Measurements from ENCODE around the gene UCK2. TPM values are rescaled to one million over a fixed set of nuclear protein-coding genes. Genes with fewer than 3 reads are reported as not detected.

UCK2 gene
- total and polyA plus RNA-seq, 10 of the 15 experiments (the other 5 are each of a cell fraction or from before 2014, with no cell fraction given): 55.3 to 106 (median 84.9) TPM

GRCh38 chr1:165887877-165888551 is 60.6 kb downstream of the UCK2 start:
- no peak overlapping the region for H3K4me2 ChIP-seq (ENCODE audit: control insufficient read depth, insufficient read depth)
- no peak overlapping the region for H3K9ac ChIP-seq (ENCODE audit: control insufficient read depth, insufficient read depth, low read length)
- in situ Hi-C loops (cut with MboI) (loop anchor here (5.0 kb wide), 1 partner anchor 121 kb away; the partner anchor contains the start of gene TMCO1), intact Hi-C loops (cut with micrococcal nuclease; ENCODE audit: unreplicated experiment) (no loop called here)
- peaks cover 14 to 20% of the 10 kb centered on the region in 2 experiments for H3K36me3 ChIP-seq (ENCODE audit: control insufficient read depth in 2 of 2, insufficient read depth in 2 of 2, low read length in 1 of 2)
- H3K4me1 ChIP-seq (ENCODE audit: control insufficient read depth, insufficient read depth, low read length): peaks cover 39% of the 10 kb centered on the region
- ATAC-seq: no peak
- H3K79me2 ChIP-seq (ENCODE audit: control insufficient read depth, insufficient read depth, low read length): peaks cover 65% of the 10 kb centered on the region
- H4K20me1 ChIP-seq (ENCODE audit: control insufficient read depth, insufficient read depth): no peaks in the 10 kb centered on the region
- no peak overlapping the region for H3K4me3 ChIP-seq
- ChIA-PET RAD21 (ENCODE audit: unreplicated experiment) (no interaction called here), CTCF (interaction anchor here (1.1 to 1.3 kb wide), 2 partner anchors 15 to 149 kb away, joined by 4 read pairs; no protein-coding TSS in a partner anchor), POLR2A (no interaction called here), SMC1A (ENCODE audit: uncharacterized antibody, unreplicated experiment) (interaction anchor here (0.5 to 0.8 kb wide), 3 partner anchors 43 to 203 kb away, joined by 3 to 4 read pairs (median 3); no protein-coding TSS in a partner anchor)
- H3K27me3 ChIP-seq (replicated peaks in 1 of 2; ENCODE audit: control insufficient read depth in 2 of 2, insufficient read depth in 2 of 2, low read length in 1 of 2): no peaks in the 10 kb centered on the region
- no peaks in the 10 kb centered on the region for H3K9me3 ChIP-seq (replicated peaks; ENCODE audit: control insufficient read depth, insufficient read depth, low read length)
- no TSS peak for BruUV-seq (replicated peaks)
- no peak for TF ChIP-seq CEBPB (IDR thresholded peaks at IDR 0.05; ENCODE audit: borderline replicate concordance in 1 of 2, low read depth in 2 of 2, low read length in 2 of 2)
- TF ChIP-seq ZNF274 (IDR thresholded peaks at IDR 0.05; ENCODE audit: insufficient read depth, insufficient read length): no peak
- no peak for TF ChIP-seq CBX5 (IDR thresholded peaks at IDR 0.05; ENCODE audit: low read depth)
- FAIRE-seq: no peak
- DNase-seq (ENCODE audit: low read depth, low spot score): no peak
- H2AFZ ChIP-seq (ENCODE audit: control insufficient read depth, low read depth, low read length): no peak overlapping the region
- 73% methylated on average over 8 of the region's 8 CpGs for WGBS (ENCODE audit: insufficient coverage, insufficient replicate concordance, low lambda C conversion rate, missing lambda C conversion rate)
- H3K27ac ChIP-seq (ENCODE audit: control insufficient read depth, insufficient read depth): no peak overlapping the region

- H2AFZ ChIP-seq (ENCODE audit: control insufficient read depth, low read depth, low read length): no peak overlapping the region
- H3K9ac ChIP-seq (ENCODE audit: control insufficient read depth, insufficient read depth, low read length): no peak overlapping the region
- ChIA-PET SMC1A (ENCODE audit: uncharacterized antibody, unreplicated experiment) (interaction anchor here (0.5 to 1.3 kb wide), 4 partner anchors 19 to 204 kb away, joined by 3 to 4 read pairs (median 3); no protein-coding TSS in a partner anchor), RAD21 (ENCODE audit: unreplicated experiment) (no interaction called here), CTCF (interaction anchor here (1.1 to 1.3 kb wide), 2 partner anchors 15 to 150 kb away, joined by 4 read pairs; no protein-coding TSS in a partner anchor), POLR2A (no interaction called here)
- no peaks in the 10 kb centered on the region for H4K20me1 ChIP-seq (ENCODE audit: control insufficient read depth, insufficient read depth)
- no peak overlapping the region for H3K27ac ChIP-seq (ENCODE audit: control insufficient read depth, insufficient read depth)
- no peak for ATAC-seq
- H3K4me3 ChIP-seq: no peak overlapping the region
- no peak for DNase-seq (ENCODE audit: low read depth, low spot score)
- H3K27me3 ChIP-seq (replicated peaks in 1 of 2; ENCODE audit: control insufficient read depth in 2 of 2, insufficient read depth in 2 of 2, low read length in 1 of 2): no peaks in the 10 kb centered on the region
- H3K9me3 ChIP-seq (replicated peaks; ENCODE audit: control insufficient read depth, insufficient read depth, low read length): no peaks in the 10 kb centered on the region
- H3K4me1 ChIP-seq (ENCODE audit: control insufficient read depth, insufficient read depth, low read length): peaks cover 38% of the 10 kb centered on the region
- H3K79me2 ChIP-seq (ENCODE audit: control insufficient read depth, insufficient read depth, low read length): peaks cover 60% of the 10 kb centered on the region
- intact Hi-C loops (cut with micrococcal nuclease; ENCODE audit: unreplicated experiment) (no loop called here), in situ Hi-C loops (cut with MboI) (loop anchor here (5.0 kb wide), 1 partner anchor 121 kb away; the partner anchor contains the start of gene TMCO1)
- FAIRE-seq: no peak
- H3K4me2 ChIP-seq (ENCODE audit: control insufficient read depth, insufficient read depth): no peak overlapping the region
- H3K36me3 ChIP-seq (ENCODE audit: control insufficient read depth in 2 of 2, insufficient read depth in 2 of 2, low read length in 1 of 2): peaks cover 18 to 20% of the 10 kb centered on the region in 2 experiments
- no TSS peak for BruUV-seq (replicated peaks)
- WGBS (ENCODE audit: insufficient coverage, insufficient replicate concordance, low lambda C conversion rate, missing lambda C conversion rate): 100% methylated on average over 3 of the region's 4 CpGs
- TF ChIP-seq CHD1 (IDR thresholded peaks at IDR 0.05; ENCODE audit: low read depth, low read length): no peak
- TF ChIP-seq ZBTB4 (CRISPR knock-in tag; IDR thresholded peaks at IDR 0.05): no peak
- no peak for TF ChIP-seq JUNB (IDR thresholded peaks at IDR 0.05)
- no peak for TF ChIP-seq SRF (IDR thresholded peaks at IDR 0.05; ENCODE audit: low read depth in 2 of 2, low read length in 2 of 2)
- TF ChIP-seq EGR1 (IDR thresholded peaks at IDR 0.05; ENCODE audit: borderline replicate concordance in 1 of 2, low read depth in 2 of 2, low read length in 2 of 2): no peak
- TF ChIP-seq RELA (IDR thresholded peaks at IDR 0.05; ENCODE audit: borderline replicate concordance, partially characterized antibody): no peak
- TF ChIP-seq BCL3 (IDR thresholded peaks at IDR 0.05; ENCODE audit: borderline replicate concordance, insufficient read depth, low read depth, low read length, poor library complexity, severe bottlenecking): no peak
- TF ChIP-seq RUNX3 (IDR thresholded peaks at IDR 0.05; ENCODE audit: low read length): no peak
- no peak for TF ChIP-seq BCL11A (IDR thresholded peaks at IDR 0.05; ENCODE audit: low read depth, low read length)
Observed at GRCh38 chr1:165888552-165888920, 61.1 kb downstream of the UCK2 start.
